AG10803 (cell line): ENCODE results near the gene C14orf119.
A peak's percentile ranks its signal among the peaks of the same experiment; 100 is the strongest.

Experiments
- DNase-seq: peaks from one replicate; pipeline ENCODE4 v3.0.0; 2010; ENCODE audit warnings: low read depth
- H3K4me3 ChIP-seq: 2 replicates; pipeline ENCODE4 v1.5.1; 2011; ENCODE audit warnings: mild to moderate bottlenecking, low read length, control low read depth
- TF ChIP-seq, protein P1 (sequence below): conservative IDR thresholded peaks from 2 replicates; pipeline ENCODE4 v1.5.1; 2011; ENCODE audit warnings: mild to moderate bottlenecking, low read length, control low read depth, inconsistent platforms

C14orf119 gene

DNA sequence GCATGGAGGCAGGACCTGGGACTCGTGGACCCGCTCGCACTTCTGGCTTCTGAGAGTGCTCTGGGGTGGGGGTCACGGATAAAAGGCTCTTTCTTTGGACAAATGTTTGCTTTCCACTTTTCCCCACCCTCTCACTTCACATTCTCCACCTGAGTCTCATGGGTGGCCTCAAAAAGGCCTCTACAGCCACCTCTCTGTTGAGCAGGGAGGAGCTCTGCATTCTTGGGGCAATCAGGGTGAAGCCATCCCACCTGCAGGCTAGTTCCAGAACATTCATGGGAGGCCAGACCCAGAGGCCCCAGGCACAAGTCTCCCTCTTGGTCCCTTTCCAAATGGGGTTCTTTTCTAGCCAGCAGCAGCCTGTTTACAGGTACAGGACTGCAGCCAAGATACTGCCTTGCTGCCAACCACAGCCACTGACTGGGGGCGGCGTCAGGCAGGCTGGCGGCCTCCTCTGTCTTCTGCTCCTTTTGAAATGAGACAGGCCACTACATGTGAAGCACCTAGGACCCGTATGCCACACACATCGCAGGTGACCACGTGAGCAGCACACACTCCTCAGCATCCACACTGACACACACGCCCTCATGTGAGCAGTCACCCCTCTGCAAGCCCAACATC, 42.0 kb downstream of the C14orf119 start:
- no peak overlapping the region for H3K4me3 ChIP-seq
- DNase-seq: no peak
- TF ChIP-seq, protein P1, sequence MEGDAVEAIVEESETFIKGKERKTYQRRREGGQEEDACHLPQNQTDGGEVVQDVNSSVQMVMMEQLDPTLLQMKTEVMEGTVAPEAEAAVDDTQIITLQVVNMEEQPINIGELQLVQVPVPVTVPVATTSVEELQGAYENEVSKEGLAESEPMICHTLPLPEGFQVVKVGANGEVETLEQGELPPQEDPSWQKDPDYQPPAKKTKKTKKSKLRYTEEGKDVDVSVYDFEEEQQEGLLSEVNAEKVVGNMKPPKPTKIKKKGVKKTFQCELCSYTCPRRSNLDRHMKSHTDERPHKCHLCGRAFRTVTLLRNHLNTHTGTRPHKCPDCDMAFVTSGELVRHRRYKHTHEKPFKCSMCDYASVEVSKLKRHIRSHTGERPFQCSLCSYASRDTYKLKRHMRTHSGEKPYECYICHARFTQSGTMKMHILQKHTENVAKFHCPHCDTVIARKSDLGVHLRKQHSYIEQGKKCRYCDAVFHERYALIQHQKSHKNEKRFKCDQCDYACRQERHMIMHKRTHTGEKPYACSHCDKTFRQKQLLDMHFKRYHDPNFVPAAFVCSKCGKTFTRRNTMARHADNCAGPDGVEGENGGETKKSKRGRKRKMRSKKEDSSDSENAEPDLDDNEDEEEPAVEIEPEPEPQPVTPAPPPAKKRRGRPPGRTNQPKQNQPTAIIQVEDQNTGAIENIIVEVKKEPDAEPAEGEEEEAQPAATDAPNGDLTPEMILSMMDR: no peak

- TF ChIP-seq, protein P1: no peak
- no peak for DNase-seq
- no peak overlapping the region for H3K4me3 ChIP-seq
These were observed 42.7 kb downstream of the C14orf119 start for GRCh38 chr14:23137813-23138535.

DNA sequence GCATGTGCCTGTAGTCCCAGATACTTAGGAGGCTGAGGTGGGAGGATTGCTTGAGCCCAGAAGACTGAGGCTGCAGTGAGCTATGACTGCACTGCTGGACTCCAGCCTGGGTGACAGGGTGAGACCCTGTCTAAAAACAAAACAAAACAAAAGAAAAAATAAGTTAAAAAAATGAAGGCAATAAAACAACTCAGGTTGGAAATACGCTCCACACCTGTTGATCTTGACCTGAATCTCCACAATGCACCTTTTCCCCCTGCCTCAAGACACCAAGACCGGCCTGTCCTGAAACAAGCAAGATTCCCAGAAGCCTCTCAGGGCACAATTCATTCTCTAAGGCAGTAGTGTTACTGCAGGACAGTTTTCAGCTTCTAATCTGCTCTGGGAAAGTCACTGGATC, 44.6 kb downstream of the C14orf119 start:
- DNase-seq: no peak
- H3K4me3 ChIP-seq: no peak overlapping the region
- TF ChIP-seq, protein P1: no peak

- TF ChIP-seq, protein P1: no peak
- no peak overlapping the region for H3K4me3 ChIP-seq
- no peak for DNase-seq
These were observed 45.1 kb downstream of the C14orf119 start for GRCh38 chr14:23140371-23140770.

GRCh38 chr14:23141706-23142444, 46.6 kb downstream of the C14orf119 start:
- H3K4me3 ChIP-seq: no peak overlapping the region
- peak; percentile 88 for DNase-seq
- TF ChIP-seq, protein P1: no peak

DNA sequence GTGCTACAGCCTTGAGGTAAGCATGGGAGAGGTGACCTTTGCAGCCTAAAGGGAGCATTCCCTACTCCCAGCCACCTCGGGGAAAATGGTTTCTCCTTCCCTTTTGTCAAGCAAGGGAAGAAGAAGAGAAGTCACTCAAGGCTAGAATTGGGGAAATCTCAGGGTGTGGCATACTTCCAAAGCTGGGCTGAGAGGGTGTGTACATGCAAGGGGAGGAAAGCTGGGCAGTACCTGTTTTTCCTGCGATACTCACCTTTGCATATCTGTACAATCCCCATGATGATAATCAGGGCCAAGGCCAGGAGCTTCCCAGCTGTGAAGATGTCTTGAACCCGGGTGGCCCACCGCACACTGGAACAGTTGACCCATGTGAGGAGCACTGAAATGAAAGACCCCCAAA, 47.5 kb downstream of the C14orf119 start:
- no peak for DNase-seq
- TF ChIP-seq, protein P1: no peak
- no peak overlapping the region for H3K4me3 ChIP-seq
